ENCODE results near the gene SYNPR. TPM values are rescaled to one million over a fixed set of nuclear protein-coding genes. Genes with fewer than 3 reads are reported as not detected.

Gene SYNPR
- total and polyA plus RNA-seq, 2 donors from 2014 or later, result not detected

DNA sequence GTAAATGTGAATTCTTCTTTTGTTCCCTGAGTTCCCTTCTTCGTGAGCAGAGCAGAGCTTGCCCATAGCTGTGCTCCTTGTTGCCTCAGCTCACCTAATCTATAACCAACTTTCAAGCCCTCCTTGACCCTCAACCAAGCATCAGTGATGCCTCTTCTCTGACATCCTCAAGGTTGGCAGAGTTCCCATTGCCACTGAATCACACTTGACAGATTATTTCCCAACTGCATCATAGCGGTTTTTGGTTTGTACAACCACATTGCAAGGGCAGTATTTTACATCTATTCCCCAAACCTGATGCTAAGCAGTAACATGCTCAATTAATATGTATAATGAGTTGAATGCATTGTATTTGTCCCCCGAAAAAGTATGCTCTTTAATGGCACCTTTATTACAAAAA is 241.3 kb downstream of the SYNPR start:
- DNase-seq (no peak), FAIRE-seq (no peak)
- Histone ChIP-seq H3K9ac (ENCODE audit: low read length in 3 of 3) (no peak overlapping the region), H3K27ac (ENCODE audit: low read depth in 2 of 2, low read length in 2 of 2) (no peak overlapping the region), H3K4me3 (ENCODE audit: low read length in 3 of 3) (no peak overlapping the region), H3K4me1 (ENCODE audit: control insufficient read depth in 2 of 3, insufficient read depth in 2 of 3, low read depth in 1 of 3, low read length in 3 of 3) (no peaks in the 10 kb centered on the region), H3K36me3 (ENCODE audit: control insufficient read depth in 2 of 3, insufficient read depth in 3 of 3, low read length in 3 of 3) (no peaks in the 10 kb centered on the region), H3K9me3 (ENCODE audit: control insufficient read depth in 2 of 3, insufficient read depth in 1 of 3, low read length in 3 of 3) (no peaks in the 10 kb centered on the region), H3K27me3 (ENCODE audit: control insufficient read depth, insufficient read depth, low read length) (no peaks in the 10 kb centered on the region)
- TF ChIP-seq, protein P1, sequence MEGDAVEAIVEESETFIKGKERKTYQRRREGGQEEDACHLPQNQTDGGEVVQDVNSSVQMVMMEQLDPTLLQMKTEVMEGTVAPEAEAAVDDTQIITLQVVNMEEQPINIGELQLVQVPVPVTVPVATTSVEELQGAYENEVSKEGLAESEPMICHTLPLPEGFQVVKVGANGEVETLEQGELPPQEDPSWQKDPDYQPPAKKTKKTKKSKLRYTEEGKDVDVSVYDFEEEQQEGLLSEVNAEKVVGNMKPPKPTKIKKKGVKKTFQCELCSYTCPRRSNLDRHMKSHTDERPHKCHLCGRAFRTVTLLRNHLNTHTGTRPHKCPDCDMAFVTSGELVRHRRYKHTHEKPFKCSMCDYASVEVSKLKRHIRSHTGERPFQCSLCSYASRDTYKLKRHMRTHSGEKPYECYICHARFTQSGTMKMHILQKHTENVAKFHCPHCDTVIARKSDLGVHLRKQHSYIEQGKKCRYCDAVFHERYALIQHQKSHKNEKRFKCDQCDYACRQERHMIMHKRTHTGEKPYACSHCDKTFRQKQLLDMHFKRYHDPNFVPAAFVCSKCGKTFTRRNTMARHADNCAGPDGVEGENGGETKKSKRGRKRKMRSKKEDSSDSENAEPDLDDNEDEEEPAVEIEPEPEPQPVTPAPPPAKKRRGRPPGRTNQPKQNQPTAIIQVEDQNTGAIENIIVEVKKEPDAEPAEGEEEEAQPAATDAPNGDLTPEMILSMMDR (IDR thresholded peaks at IDR 0.05; ENCODE audit: borderline replicate concordance, extremely low read depth, insufficient read depth), result no peak
- intact Hi-C loops (cut with DNase I), result no loop called here

GRCh38 chr3:63521657-63522056 is 243.5 kb downstream of the SYNPR start:
- no peak for FAIRE-seq
- no peak overlapping the region for H3K4me3 ChIP-seq (ENCODE audit: low read length in 3 of 3)
- H3K27ac ChIP-seq (ENCODE audit: low read depth in 2 of 2, low read length in 2 of 2), result no peak overlapping the region
- no peaks in the 10 kb centered on the region for H3K27me3 ChIP-seq (ENCODE audit: control insufficient read depth, insufficient read depth, low read length)
- no peaks in the 10 kb centered on the region for H3K36me3 ChIP-seq (ENCODE audit: control insufficient read depth in 2 of 3, insufficient read depth in 3 of 3, low read length in 3 of 3)
- no peaks in the 10 kb centered on the region for H3K4me1 ChIP-seq (ENCODE audit: control insufficient read depth in 2 of 3, insufficient read depth in 2 of 3, low read depth in 1 of 3, low read length in 3 of 3)
- DNase-seq, result no peak
- intact Hi-C loops (cut with DNase I), result no loop called here
- H3K9ac ChIP-seq (ENCODE audit: low read length in 3 of 3), result no peak overlapping the region
- TF ChIP-seq, protein P1 (IDR thresholded peaks at IDR 0.05; ENCODE audit: borderline replicate concordance, extremely low read depth, insufficient read depth), result no peak
- no peaks in the 10 kb centered on the region for H3K9me3 ChIP-seq (ENCODE audit: control insufficient read depth in 2 of 3, insufficient read depth in 1 of 3, low read length in 3 of 3)

DNA sequence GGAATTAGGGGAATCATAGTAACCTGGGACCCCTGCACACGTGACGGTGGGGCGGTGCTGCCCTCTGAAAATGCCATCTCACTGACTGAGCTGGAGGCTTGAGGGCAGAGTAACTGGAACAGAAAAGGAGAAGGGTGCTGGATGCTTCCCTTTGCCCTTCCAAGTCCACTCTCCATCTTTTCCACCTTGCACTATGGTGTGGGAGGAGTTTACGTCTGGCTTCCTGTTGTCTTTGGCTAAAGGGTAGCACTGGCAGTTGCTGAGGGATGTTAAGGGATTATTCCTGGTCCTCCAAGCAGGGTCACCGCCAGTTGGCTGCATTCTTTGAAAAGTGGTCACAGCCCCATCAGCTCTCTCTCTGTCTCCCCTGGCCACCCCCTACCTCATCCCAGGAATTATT is 245.0 kb downstream of the SYNPR start:
- TF ChIP-seq, protein P1 (IDR thresholded peaks at IDR 0.05; ENCODE audit: borderline replicate concordance, extremely low read depth, insufficient read depth), result no peak
- DNase-seq, result peak in 1 of 5 donors; percentile 6
- Histone ChIP-seq H3K4me1 (ENCODE audit: control insufficient read depth in 2 of 3, insufficient read depth in 2 of 3, low read depth in 1 of 3, low read length in 3 of 3) (no peaks in the 10 kb centered on the region), H3K27ac (ENCODE audit: low read depth in 2 of 2, low read length in 2 of 2) (no peak overlapping the region), H3K4me3 (ENCODE audit: low read length in 3 of 3) (no peak overlapping the region), H3K36me3 (ENCODE audit: control insufficient read depth in 2 of 3, insufficient read depth in 3 of 3, low read length in 3 of 3) (no peaks in the 10 kb centered on the region), H3K9me3 (ENCODE audit: control insufficient read depth in 2 of 3, insufficient read depth in 1 of 3, low read length in 3 of 3) (no peaks in the 10 kb centered on the region), H3K9ac (ENCODE audit: low read length in 3 of 3) (no peak overlapping the region), H3K27me3 (ENCODE audit: control insufficient read depth, insufficient read depth, low read length) (no peaks in the 10 kb centered on the region)
- intact Hi-C loops (cut with DNase I), result no loop called here
- no peak for FAIRE-seq

- intact Hi-C loops (cut with DNase I), result no loop called here
Measured at GRCh38 chr3:63528325-63529000, 250.4 kb downstream of the SYNPR start.

More at GRCh38 chr3:63528325-63529000, 250.4 kb downstream of the SYNPR start:
- no peaks in the 10 kb centered on the region for H3K4me1 ChIP-seq (ENCODE audit: control insufficient read depth in 2 of 3, insufficient read depth in 2 of 3, low read depth in 1 of 3, low read length in 3 of 3)
- no peak overlapping the region for H3K27ac ChIP-seq (ENCODE audit: low read depth in 2 of 2, low read length in 2 of 2)
- DNase-seq (no peak), FAIRE-seq (no peak)
- TF ChIP-seq, protein P1 (IDR thresholded peaks at IDR 0.05; ENCODE audit: borderline replicate concordance, extremely low read depth, insufficient read depth), result no peak
- no peaks in the 10 kb centered on the region for H3K9me3 ChIP-seq (ENCODE audit: control insufficient read depth in 2 of 3, insufficient read depth in 1 of 3, low read length in 3 of 3)
- H3K9ac ChIP-seq (ENCODE audit: low read length in 3 of 3), result no peak overlapping the region
- H3K27me3 ChIP-seq (ENCODE audit: control insufficient read depth, insufficient read depth, low read length), result no peaks in the 10 kb centered on the region
- H3K36me3 ChIP-seq (ENCODE audit: control insufficient read depth in 2 of 3, insufficient read depth in 3 of 3, low read length in 3 of 3), result no peaks in the 10 kb centered on the region
- H3K4me3 ChIP-seq (ENCODE audit: low read length in 3 of 3), result no peak overlapping the region

Measured in kidney (tissue), 14 donors.